H9 (cell line): ENCODE results near the gene GAD2. TPM values are rescaled to one million over a fixed set of nuclear protein-coding genes. Genes with fewer than 3 reads are reported as not detected.

Source experiments
- DNase-seq: peaks from one replicate; pipeline ENCODE4 v3.0.0-alpha.2; 2017
- H2AFZ ChIP-seq: one replicate; pipeline ENCODE4 v1.6.1; 2013; ENCODE audit warnings: mild to moderate bottlenecking, low read length, control low read depth, moderate library complexity
- H2AK5ac ChIP-seq: 2 replicates; pipeline ENCODE4 v1.6.1; 2013; ENCODE audit warnings: low read length, control low read depth, mixed read lengths; ENCODE audit not compliant: insufficient read length
- H2BK120ac ChIP-seq: one replicate; pipeline ENCODE4 v1.6.1; 2013; ENCODE audit warnings: low read depth, mild to moderate bottlenecking, low read length, control low read depth, inconsistent platforms; ENCODE audit not compliant: poor library complexity, severe bottlenecking
- H2BK12ac ChIP-seq: 2 replicates; pipeline ENCODE4 v1.6.1; 2013; ENCODE audit warnings: low read length, control low read depth, mixed read lengths, low read depth; ENCODE audit not compliant: insufficient read length
- H2BK15ac ChIP-seq: 2 replicates; pipeline ENCODE4 v1.6.1; 2013; ENCODE audit warnings: low read depth, low read length, control low read depth
- H2BK20ac ChIP-seq: one replicate; pipeline ENCODE4 v1.6.1; 2013; ENCODE audit warnings: low read depth, mild to moderate bottlenecking, low read length, control low read depth, inconsistent platforms; ENCODE audit not compliant: poor library complexity, severe bottlenecking
- H2BK5ac ChIP-seq: 2 replicates; pipeline ENCODE4 v1.6.1; 2013; ENCODE audit warnings: low read length, control low read depth, mixed read lengths; ENCODE audit not compliant: insufficient read length
- H3K14ac ChIP-seq: 2 replicates; pipeline ENCODE4 v1.6.1; 2013; ENCODE audit warnings: low read length, control low read depth; ENCODE audit not compliant: insufficient read depth
- H3K18ac ChIP-seq: 2 replicates; pipeline ENCODE4 v1.6.1; 2013; ENCODE audit warnings: low read depth, mild to moderate bottlenecking, mixed read lengths, low read length, control low read depth; ENCODE audit not compliant: insufficient read length
- H3K23ac ChIP-seq: 2 replicates; pipeline ENCODE4 v1.6.1; 2013; ENCODE audit warnings: low read length, control low read depth, mixed read lengths, low read depth; ENCODE audit not compliant: insufficient read length
- H3K23me2 ChIP-seq: 2 replicates; pipeline ENCODE4 v1.6.1; 2013; ENCODE audit warnings: low read depth, mild to moderate bottlenecking, mixed read lengths, low read length, control low read depth; ENCODE audit not compliant: insufficient read length, poor library complexity, severe bottlenecking
- H3K27ac ChIP-seq: 2 replicates; pipeline ENCODE4 v1.5.1; 2013; ENCODE audit warnings: low read length, control low read depth, mixed read lengths, low read depth; ENCODE audit not compliant: insufficient read length
- H3K27me3 ChIP-seq: 2 replicates; pipeline ENCODE4 v1.6.1; 2013; ENCODE audit warnings: low read length, control low read depth, inconsistent platforms; ENCODE audit not compliant: insufficient read depth
- H3K4ac ChIP-seq: 2 replicates; pipeline ENCODE4 v1.6.1; 2013; ENCODE audit warnings: low read depth, mild to moderate bottlenecking, control low read depth, inconsistent platforms, low read length, moderate library complexity
- H3K4me1 ChIP-seq: 2 replicates; pipeline ENCODE4 v1.6.1; 2013; ENCODE audit warnings: low read length, control low read depth, inconsistent platforms; ENCODE audit not compliant: insufficient read depth
- H3K4me2 ChIP-seq: 2 replicates; pipeline ENCODE4 v1.6.1; 2013; ENCODE audit warnings: low read length, control low read depth, mixed read lengths; ENCODE audit not compliant: insufficient read length, insufficient read depth
- H3K56ac ChIP-seq: 2 replicates; pipeline ENCODE4 v1.6.1; 2013; ENCODE audit warnings: low read depth, mild to moderate bottlenecking, mixed read lengths, low read length, control low read depth; ENCODE audit not compliant: insufficient read length
- H3K79me1 ChIP-seq: 2 replicates; pipeline ENCODE4 v1.6.1; 2013; ENCODE audit warnings: low read depth, mild to moderate bottlenecking, moderate library complexity, low read length, control low read depth, inconsistent platforms; ENCODE audit not compliant: insufficient read depth, poor library complexity, severe bottlenecking
- H3K79me2 ChIP-seq: 2 replicates; pipeline ENCODE4 v1.6.1; 2013; ENCODE audit warnings: low read length, control low read depth, inconsistent platforms; ENCODE audit not compliant: insufficient read depth
- H3K9ac ChIP-seq: 2 replicates; pipeline ENCODE4 v1.6.1; 2013; ENCODE audit warnings: low read length, control low read depth, mixed read lengths; ENCODE audit not compliant: insufficient read length; ENCODE audit errors: extremely low read depth
- H3K9me3 ChIP-seq: one replicate; pipeline ENCODE4 v1.6.1; 2013; ENCODE audit warnings: low read depth, low read length, inconsistent platforms; ENCODE audit not compliant: control insufficient read depth
- H3T11ph ChIP-seq: one replicate; pipeline ENCODE4 v1.6.1; 2013; ENCODE audit warnings: mild to moderate bottlenecking, low read length, control low read depth, inconsistent platforms
- H4K20me1 ChIP-seq: one replicate; pipeline ENCODE4 v1.6.1; 2013; ENCODE audit not compliant: control insufficient read depth, insufficient read length, insufficient read depth
- H4K5ac ChIP-seq: 2 replicates; pipeline ENCODE4 v1.6.1; 2013; ENCODE audit warnings: low read depth, mild to moderate bottlenecking, mixed read lengths, low read length, control low read depth; ENCODE audit not compliant: insufficient read length
- H4K8ac ChIP-seq: replicated peaks from 2 replicates; pipeline ENCODE4 v1.6.1; 2013; ENCODE audit warnings: low read length, control low read depth, mixed read lengths, low read depth; ENCODE audit not compliant: insufficient read length
- H4K91ac ChIP-seq: 2 replicates; pipeline ENCODE4 v1.6.1; 2013; ENCODE audit warnings: low read depth, mild to moderate bottlenecking, moderate library complexity, mixed read lengths, low read length, control low read depth; ENCODE audit not compliant: insufficient read length
- H3K27ac Mint-ChIP-seq, 3 experiments: 2 replicates in 2 of 3; 3 replicates in 1 of 3; pipeline ENCODE4 v1.8.0; 2020 to 2021; ENCODE audit warnings: mixed read lengths in 3 of 3, mild to moderate bottlenecking in 1 of 3, moderate library complexity in 1 of 3
- H3K27me3 Mint-ChIP-seq: 2 replicates; pipeline ENCODE4 v1.8.0; 2021; ENCODE audit warnings: low read depth, mild to moderate bottlenecking, moderate library complexity, mixed read lengths
- H3K36me3 Mint-ChIP-seq, 3 experiments: 2 replicates in 2 of 3; 3 replicates in 1 of 3; pipeline ENCODE4 v1.8.0; 2020 to 2021; ENCODE audit warnings: low read depth in 3 of 3, mixed read lengths in 3 of 3; ENCODE audit not compliant: insufficient read depth in 1 of 3
- H3K4me1 Mint-ChIP-seq, 2 experiments: 2 replicates each; pipeline ENCODE4 v1.8.0; 2020; ENCODE audit warnings: mixed read lengths in 2 of 2
- H3K4me3 Mint-ChIP-seq, 2 experiments: 2 replicates in 1 of 2; 3 replicates in 1 of 2; pipeline ENCODE4 v1.8.0; 2020 to 2021; ENCODE audit warnings: mild to moderate bottlenecking in 2 of 2, mixed read lengths in 2 of 2, moderate library complexity in 1 of 2
- H3K9me3 Mint-ChIP-seq, 2 experiments: 2 replicates in 1 of 2; 3 replicates in 1 of 2; pipeline ENCODE4 v1.8.0; 2020; ENCODE audit warnings: mild to moderate bottlenecking in 2 of 2, mixed read lengths in 2 of 2, moderate library complexity in 1 of 2
- WGBS: extraction: QIAGEN DNeasy Blood & Tissue Kit; methylation state at CpG from one replicate; pipeline ENCODE4 v1.1.7; 2013; ENCODE audit warnings: missing lambda C conversion rate, low lambda C conversion rate, mixed read lengths; ENCODE audit not compliant: insufficient read length; ENCODE audit errors: extremely low coverage; 5-methylcytosine and 5-hydroxymethylcytosine counted together
- total RNA-seq: library from RNA; stranded (reverse); gene quantifications from 2 replicates; pipeline ENCODE4 v1.2.1, GENCODE V29; 2021
- TF ChIP-seq, protein P1 (sequence below): fragments of 200-600 bp; sonication (generic); conservative IDR thresholded peaks from 3 replicates; pipeline ENCODE4 v1.8.0; 2021; ENCODE audit warnings: antibody characterized with exemption, mild to moderate bottlenecking

The GAD2 gene
- total RNA-seq, 1 experiment from 2014 or later = 2.0 TPM

GRCh38 chr10:26227786-26228185, 11.2 kb downstream of the GAD2 start:
- no peak overlapping the region for H3K27ac ChIP-seq
- no peak overlapping the region for H2BK5ac ChIP-seq
- H2BK20ac ChIP-seq = no peak overlapping the region
- H4K91ac ChIP-seq = no peak overlapping the region
- H3K23ac ChIP-seq = no peak overlapping the region
- H3K4me3 Mint-ChIP-seq = no peak overlapping the region
- H4K8ac ChIP-seq = no peak overlapping the region
- H3K27me3 Mint-ChIP-seq = peaks cover 19% of the 10 kb centered on the region
- no peak overlapping the region for H2AFZ ChIP-seq
- no peaks in the 10 kb centered on the region for H3K79me2 ChIP-seq
- no peak overlapping the region for H3K18ac ChIP-seq
- no peak overlapping the region for H2BK120ac ChIP-seq
- no peak overlapping the region for H4K5ac ChIP-seq
- no peaks in the 10 kb centered on the region for H3K27me3 ChIP-seq
- H3K9me3 ChIP-seq = no peaks in the 10 kb centered on the region
- H3K36me3 Mint-ChIP-seq = no peaks in the 10 kb centered on the region; a peak in 1 of 7 replicates
- H3K4me1 ChIP-seq = no peaks in the 10 kb centered on the region
- no peak overlapping the region for H3K4me2 ChIP-seq
- WGBS = no CpG with 5 or more reads among the region's 5 CpGs
- no peak overlapping the region for H2BK12ac ChIP-seq
- H3T11ph ChIP-seq = no peak overlapping the region
- no peak for DNase-seq
- H3K56ac ChIP-seq = no peak overlapping the region
- peaks cover 0 to 5% of the 10 kb centered on the region in 2 experiments; a peak in 1 of 4 replicates for H3K4me1 Mint-ChIP-seq
- H3K14ac ChIP-seq = no peak overlapping the region
- H3K27ac Mint-ChIP-seq = no peak overlapping the region
- H3K79me1 ChIP-seq = no peaks in the 10 kb centered on the region
- H3K4ac ChIP-seq = no peak overlapping the region
- H4K20me1 ChIP-seq = no peaks in the 10 kb centered on the region
- H2BK15ac ChIP-seq = no peak overlapping the region
- H3K23me2 ChIP-seq = no peaks in the 10 kb centered on the region
- TF ChIP-seq, protein P1, sequence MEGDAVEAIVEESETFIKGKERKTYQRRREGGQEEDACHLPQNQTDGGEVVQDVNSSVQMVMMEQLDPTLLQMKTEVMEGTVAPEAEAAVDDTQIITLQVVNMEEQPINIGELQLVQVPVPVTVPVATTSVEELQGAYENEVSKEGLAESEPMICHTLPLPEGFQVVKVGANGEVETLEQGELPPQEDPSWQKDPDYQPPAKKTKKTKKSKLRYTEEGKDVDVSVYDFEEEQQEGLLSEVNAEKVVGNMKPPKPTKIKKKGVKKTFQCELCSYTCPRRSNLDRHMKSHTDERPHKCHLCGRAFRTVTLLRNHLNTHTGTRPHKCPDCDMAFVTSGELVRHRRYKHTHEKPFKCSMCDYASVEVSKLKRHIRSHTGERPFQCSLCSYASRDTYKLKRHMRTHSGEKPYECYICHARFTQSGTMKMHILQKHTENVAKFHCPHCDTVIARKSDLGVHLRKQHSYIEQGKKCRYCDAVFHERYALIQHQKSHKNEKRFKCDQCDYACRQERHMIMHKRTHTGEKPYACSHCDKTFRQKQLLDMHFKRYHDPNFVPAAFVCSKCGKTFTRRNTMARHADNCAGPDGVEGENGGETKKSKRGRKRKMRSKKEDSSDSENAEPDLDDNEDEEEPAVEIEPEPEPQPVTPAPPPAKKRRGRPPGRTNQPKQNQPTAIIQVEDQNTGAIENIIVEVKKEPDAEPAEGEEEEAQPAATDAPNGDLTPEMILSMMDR = no peak
- H3K9me3 Mint-ChIP-seq = no peaks in the 10 kb centered on the region
- H3K9ac ChIP-seq = no peak overlapping the region
- no peak overlapping the region for H2AK5ac ChIP-seq
